NB4 (cell line): ENCODE results near the gene OR3A2.

Source experiments
- CTCF ChIP-seq: IDR thresholded peaks from one replicate; pipeline ENCODE4 v1.5.1; 2012; ENCODE audit warnings: low read depth, low read length
- MAX ChIP-seq: IDR thresholded peaks from 2 replicates; pipeline ENCODE4 v1.6.1; 2011; ENCODE audit warnings: low read depth, low read length
- MYC ChIP-seq: IDR thresholded peaks from 2 replicates; pipeline ENCODE4 v1.6.1; 2011; ENCODE audit warnings: low read depth, low read length
- POLR2A ChIP-seq: IDR thresholded peaks from 2 replicates; pipeline ENCODE4 v1.6.1; 2011; ENCODE audit warnings: mild to moderate bottlenecking; ENCODE audit not compliant: insufficient read length; ENCODE audit errors: extremely low read depth

DNA sequence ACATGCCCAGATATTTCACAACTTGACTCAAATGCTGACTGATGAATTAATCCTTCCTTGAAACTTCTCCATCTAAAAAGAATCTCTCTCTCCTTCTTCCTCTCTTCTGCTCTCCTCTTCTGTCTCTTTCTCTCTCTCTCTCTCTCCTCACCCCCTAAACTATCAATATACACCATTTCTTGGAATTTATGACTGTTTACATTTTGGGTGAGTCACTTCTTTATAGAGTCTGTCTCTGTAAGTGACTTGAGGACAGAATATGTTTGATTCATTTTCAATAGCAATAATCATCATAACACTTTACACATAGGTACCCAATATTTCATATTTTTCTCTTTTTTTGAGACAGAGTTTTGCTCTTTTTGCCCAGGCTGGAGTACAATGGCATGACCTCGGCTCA, 103.2 kb downstream of the OR3A2 start:
- no peak for TF ChIP-seq CTCF
- TF ChIP-seq MYC, result no peak
- TF ChIP-seq POLR2A, result no peak
- TF ChIP-seq MAX, result no peak
